GM12801 (cell line): ENCODE measurements around the gene GPR153.

Experiments
- CTCF ChIP-seq: IDR thresholded peaks from one replicate; pipeline ENCODE4 v1.5.1; 2011; ENCODE audit warnings: control low read depth; ENCODE audit not compliant: insufficient read length; ENCODE audit errors: extremely low read depth

Gene GPR153

GRCh38 chr1:6245086-6245868 lies 15.6 kb downstream of the GPR153 start:
- TF ChIP-seq CTCF: no peak

GRCh38 chr1:6244401-6245049 lies 16.4 kb downstream of the GPR153 start:
- no peak for TF ChIP-seq CTCF

- no peak for TF ChIP-seq CTCF
Measured at GRCh38 chr1:6243993-6244392, 16.9 kb downstream of the GPR153 start, which contains the start of gene HES3. Gene HES3, plus strand, starts transcription at chr1:6244179. Its CDS starts 187 bp downstream, at chr1:6244366.

GRCh38 chr1:6243053-6243834 lies 17.7 kb downstream of the GPR153 start:
- no peak for TF ChIP-seq CTCF

- no peak for TF ChIP-seq CTCF
Measured at GRCh38 chr1:6241887-6242740, 18.8 kb downstream of the GPR153 start.

- no peak for TF ChIP-seq CTCF
Measured at GRCh38 chr1:6241107-6241886, 19.6 kb downstream of the GPR153 start.
